ENCODE data around the gene BAG5.

The BAG5 gene

DNA sequence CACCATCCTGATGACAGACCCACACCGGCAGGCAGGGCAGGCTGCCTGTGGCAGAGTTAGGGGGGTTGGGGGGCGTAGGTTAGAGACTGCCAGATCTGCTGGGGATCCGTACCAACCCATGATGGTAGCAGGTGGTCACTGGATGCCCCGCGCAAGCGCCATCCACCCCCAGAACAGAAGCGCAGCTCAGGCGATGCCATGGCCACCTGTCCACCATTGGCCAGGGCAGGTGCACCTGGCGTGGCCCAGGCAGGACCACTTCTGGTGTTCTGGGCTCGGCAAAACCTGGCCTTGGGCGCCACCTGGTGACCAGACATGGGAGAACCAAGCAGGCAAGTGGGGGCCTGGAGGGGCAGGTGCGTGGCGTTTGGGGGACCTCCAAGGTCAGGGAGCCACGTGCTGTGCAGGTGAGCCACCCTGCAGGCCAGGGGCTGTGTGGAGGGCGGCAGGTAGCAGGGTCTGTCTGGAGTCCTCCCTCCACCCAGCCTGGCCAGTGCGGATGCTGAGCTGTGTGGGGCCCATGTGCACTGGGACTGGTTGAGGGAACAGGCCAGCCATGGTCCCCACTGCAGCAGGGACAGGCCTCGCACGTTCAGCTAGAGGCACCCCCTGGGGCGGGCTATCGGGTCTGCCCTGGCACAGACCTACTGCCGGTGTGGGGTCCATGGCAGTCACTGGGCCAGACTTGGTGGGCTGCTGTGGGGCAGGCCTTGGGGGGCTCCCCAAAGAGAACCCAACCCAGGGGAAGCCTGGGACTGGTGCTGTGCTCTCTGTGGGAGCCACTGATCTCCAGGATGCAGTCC, 15.6 kb downstream of the BAG5 start:
- peak; percentile 80 for DNase-seq (ENCODE audit: low spot score)

GRCh38 chr14:103545915-103546651, 16.4 kb downstream of the BAG5 start:
- no peak for DNase-seq (ENCODE audit: low spot score)

GRCh38 chr14:103545219-103545914, 17.1 kb downstream of the BAG5 start:
- DNase-seq (ENCODE audit: low spot score), result no peak

GRCh38 chr14:103544388-103545218, 17.9 kb downstream of the BAG5 start:
- no peak for DNase-seq (ENCODE audit: low spot score)

DNA sequence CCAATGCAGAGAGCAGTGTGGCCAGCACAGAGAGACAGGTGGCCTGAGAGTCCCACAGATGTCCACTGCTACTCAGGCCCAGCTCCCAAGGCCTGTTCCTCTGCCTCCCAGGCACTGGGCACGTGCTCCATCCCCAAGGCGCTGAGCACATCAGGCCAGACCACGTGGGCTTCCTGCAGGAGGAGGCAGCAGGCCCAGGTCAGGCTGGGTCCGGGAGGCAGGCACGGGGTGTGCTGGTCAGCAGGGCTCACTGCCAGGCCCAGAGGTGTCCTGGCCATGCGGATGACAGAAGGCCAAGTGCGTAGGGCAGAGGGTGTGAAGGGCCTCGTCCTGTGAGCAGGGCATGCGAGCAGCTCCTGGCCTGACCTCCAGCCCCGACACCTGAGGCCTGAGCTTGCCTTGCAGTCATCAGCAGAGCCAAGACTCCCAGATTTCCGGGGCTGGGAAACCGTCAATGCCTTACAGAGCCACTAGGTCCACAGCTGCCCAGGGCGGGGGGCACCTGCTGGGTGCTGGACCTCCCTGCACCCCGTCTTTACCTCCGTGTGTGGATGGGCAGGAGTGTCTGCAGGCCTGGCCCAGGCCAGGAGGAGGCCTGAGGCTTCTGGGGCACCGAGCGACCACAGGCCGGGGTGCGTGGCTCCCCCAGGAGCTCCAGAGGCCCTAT, 18.6 kb downstream of the BAG5 start:
- DNase-seq (ENCODE audit: low spot score), result no peak

DNA sequence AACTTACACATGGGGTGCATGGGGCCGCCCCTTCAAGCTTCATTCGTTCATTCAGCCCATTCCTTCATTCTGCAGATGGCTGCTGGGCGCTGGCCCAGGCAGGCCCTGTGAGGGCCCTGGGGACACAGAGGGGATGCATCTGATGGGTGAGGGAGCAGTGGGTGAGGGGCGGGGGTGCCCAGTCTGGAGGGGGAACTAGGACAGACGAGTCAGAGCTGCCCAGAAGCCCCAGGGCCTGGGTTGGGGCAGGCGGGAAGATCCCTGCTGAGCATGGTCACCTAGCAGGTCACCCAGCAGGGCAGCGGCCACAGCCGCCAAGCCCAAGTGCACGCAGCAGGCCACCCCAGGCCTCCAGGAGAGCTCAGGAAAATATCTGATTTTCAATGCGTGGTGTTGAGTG, 19.3 kb downstream of the BAG5 start:
- no peak for DNase-seq (ENCODE audit: low spot score)

DNA sequence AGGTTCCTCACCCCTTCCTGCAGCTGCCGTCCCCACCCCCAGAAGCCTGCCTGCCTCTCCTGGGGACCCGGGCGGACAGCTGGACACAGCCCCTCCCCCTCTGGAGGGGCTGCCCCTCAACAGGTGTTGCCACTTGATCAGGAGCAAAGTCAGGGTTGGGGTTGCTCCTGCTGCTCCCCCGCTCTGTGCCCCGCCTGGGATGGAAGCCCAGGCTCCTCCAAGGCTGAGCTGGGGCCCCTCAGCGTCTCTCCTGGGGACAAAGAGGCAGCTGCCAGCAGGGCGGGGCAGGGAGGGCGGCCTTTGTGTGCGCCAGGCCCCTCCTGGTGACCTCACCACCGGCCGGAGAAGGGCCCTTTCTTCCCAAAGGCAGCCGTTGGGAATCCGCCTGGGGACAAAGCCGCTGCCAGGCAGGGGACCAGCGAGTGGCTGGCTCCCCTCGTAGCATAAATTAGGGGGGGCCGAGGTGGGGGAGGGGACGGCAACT, 19.8 kb downstream of the BAG5 start:
- DNase-seq (ENCODE audit: low spot score), result no peak

- DNase-seq (ENCODE audit: low spot score), result no peak
Observed at GRCh38 chr14:103541709-103542604, 20.5 kb downstream of the BAG5 start.

GRCh38 chr14:103540821-103541708, 21.4 kb downstream of the BAG5 start:
- no peak for DNase-seq (ENCODE audit: low spot score)

- DNase-seq (ENCODE audit: low spot score), result no peak
Observed at GRCh38 chr14:103539056-103539825, 23.2 kb downstream of the BAG5 start.

DNA sequence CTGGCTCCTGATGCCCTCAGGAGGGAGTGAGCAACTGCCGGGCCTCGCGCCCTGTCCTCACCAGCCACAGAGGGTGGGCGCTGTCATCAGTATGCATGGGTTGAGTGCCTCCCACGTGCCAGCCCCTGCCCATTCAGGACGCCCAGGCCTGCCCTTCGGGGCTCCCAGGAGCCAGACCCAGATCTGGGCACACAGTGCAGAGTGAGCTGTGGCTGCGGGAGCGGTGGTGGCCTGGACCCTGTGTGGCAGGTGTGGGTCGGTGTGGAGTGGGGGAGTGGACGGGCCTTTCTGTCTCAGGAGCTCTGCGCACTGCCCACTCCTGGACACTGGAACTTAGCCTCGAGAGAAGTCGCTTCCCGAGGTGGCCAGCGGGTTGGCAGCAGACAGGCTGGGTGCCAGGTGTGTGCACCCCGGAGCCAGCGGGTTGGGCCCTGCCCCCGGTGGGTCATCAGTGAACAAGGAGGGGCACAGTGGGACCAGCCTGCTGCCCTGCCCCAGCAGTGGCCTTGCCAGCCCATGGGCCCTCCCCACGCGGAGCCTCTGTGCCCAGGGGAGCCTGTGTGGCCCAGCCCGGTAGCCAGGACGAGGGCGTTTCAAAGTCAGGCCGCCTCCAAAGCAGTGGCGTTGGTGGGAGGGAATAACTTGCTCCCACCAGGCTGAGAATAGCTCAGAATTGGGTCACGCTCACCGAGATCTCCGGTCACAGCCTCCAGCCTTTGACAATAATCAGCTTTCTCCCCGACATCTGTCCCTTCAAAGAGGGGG, 24.0 kb downstream of the BAG5 start:
- DNase-seq (ENCODE audit: low spot score), result no peak

DNA sequence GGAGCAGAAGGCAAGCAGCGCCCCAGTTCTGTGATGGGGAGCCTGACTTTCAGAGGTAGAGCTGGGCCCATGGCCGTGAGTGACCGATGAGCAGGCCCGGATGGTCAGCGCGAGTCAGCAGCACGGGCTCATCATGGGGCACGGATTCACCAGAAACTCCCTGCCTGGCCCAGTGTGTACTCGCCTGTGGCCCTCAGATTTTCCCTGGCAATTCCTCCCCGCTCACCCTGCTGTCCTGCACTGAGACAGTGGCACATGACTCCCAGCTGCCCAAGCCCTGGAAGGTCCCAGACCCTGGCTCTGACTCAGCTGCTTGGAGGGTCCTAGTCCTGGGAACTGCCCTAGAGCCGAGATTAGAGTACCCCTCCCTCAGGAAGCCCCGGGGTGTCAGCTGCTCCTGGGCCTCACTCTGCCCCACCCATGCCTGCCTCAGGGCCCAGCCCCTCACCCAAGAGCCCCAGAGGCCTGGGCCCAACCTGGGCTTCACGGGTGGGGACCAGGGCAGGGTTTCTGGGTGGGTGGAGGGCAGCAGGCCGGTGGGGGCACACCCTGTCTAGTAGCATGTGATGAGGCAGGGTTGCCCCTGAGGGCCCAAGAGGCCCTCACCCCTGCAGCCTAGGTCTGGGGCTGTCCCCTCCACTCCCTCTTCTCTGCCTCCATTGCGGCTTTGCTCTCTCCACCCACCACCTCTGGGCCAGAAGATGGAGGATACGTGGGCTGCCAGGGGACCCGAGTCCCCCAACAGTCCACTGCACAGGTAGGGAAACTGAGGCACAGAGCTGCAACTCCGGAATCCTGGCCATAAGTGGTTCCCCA, 25.1 kb downstream of the BAG5 start:
- DNase-seq (ENCODE audit: low spot score), result no peak

GRCh38 chr14:103536693-103537092, 25.8 kb downstream of the BAG5 start:
- no peak for DNase-seq (ENCODE audit: low spot score)

DNA sequence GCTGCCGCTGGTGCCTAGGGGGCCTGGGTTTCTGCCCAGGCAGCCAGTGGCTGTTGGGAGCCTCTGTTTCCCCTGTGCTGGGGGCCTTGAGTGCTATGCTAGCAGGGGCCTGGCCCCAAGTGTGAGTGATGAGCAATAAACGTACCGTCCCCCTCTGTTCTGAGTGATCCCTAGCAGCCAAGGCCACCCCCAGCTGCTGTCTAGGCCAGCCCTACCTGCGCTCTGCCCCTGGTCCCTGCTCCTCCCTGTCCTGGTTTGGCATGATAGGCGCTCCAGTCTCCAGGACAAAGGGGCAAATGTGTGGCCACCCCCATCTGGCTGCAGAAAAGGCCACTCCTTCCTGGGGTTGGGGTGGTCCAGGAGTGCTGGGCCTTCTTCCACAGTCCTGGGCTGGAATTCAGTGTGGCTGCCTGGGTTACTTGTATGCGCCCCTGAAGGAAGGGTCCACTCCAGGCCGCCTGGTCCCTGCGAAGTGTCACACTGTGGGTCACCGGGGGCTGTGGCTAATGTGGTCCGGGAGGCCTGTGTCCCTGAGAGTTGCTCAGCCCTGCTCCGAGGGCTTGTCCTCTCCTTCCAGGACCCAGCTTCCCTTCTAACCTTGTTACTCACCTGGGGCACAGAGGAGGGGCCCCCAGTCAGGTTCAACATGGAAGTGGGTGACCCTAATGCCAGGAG, 26.4 kb downstream of the BAG5 start:
- no peak for DNase-seq (ENCODE audit: low spot score)

DNA sequence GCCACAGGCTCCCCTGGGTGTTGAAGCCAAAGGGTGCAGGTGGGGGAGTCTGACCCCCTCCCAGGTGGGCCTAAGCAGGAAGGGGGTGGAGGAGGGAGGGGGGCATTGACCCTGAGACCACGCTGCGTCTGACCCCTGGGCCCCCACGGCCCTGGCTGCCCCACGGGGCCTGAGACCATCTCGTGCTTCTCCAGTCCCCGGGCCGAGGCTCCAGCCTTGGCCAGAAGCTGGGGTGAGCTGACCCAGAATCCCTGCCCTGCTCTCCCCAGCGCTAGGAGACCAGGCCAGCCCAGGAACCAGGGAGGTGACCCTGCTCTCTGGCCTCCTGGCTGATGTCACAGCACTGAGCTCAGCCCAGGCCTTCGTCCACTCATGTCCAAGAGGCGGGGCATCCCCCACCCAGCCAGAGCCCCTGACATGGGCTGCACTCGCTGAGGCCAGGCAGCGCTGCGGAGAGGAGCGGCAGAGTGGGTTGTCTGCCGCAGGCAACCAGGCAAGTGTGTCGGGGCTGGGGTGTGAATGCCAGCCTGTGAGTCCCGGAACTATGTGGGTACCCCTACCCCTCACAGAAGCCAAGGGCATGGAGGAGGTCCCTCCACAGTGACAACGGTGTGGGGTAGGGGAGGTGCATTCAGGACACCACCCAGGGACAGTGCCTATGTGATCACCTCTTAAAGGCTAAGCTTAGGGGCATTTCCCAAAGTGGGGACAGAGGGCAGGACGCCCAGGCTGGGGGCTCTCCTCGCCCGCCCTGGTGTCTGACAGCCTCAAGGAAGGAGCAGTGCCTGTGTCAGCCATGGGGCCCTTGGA, 27.2 kb downstream of the BAG5 start:
- no peak for DNase-seq (ENCODE audit: low spot score)

All from hepatic stellate cell (primary cell).